ENCODE results near the gene VPS13D. TPM values are rescaled to one million over a fixed set of nuclear protein-coding genes. Genes with fewer than 3 reads are reported as not detected.

The VPS13D gene
- total and polyA plus RNA-seq, 10 donors, result 10.1 to 108 (median 86.3) TPM

DNA sequence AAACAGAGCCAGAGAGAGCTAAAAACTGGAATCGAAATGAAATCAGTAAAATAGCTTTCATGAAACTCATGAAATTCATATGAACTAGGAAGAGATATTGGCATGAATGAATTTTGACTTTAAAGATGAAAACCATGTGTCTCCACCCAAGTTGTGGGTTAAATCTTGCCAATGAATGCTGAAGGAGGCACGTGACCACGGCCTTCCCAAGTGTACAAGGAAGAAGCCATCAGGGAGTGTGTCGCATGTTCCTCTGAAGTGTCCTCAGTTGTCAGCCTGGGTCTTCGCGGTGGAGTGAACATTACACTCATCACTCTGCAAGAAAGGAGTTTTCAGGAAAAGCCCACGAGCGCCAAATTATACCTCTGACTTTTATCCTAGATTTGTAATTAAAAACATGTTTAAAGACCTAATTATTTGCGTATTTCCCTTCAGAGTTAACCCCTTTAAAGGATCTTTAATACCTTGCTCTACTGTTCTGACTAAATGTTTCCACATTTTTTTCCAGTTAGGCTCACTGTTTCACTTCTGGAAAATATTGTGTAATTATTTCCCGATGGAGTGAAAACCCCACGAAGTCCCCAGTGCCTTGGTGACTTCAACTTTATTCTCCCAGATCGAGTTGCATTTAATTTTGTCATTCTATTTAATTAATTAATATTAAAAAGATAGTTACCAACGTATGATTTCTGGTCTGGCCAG lies 269.9 kb downstream of the VPS13D start:
- Histone ChIP-seq H3K27me3 (replicated peaks in 1 of 7) (no peaks in the 10 kb centered on the region), H3K4me3 (no peak overlapping the region), H3K27ac (no peak overlapping the region), H3K9me3 (no peaks in the 10 kb centered on the region), H3K4me1 (peaks cover 0 to 15% (median 7%) of the 10 kb centered on the region in 6 donors), H3K36me3 (peaks cover 0 to 78% (median 10%) of the 10 kb centered on the region in 6 donors)
- no peak for TF ChIP-seq CTCF (IDR thresholded peaks at IDR 0.05 in 8 of 11, conservative IDR thresholded peaks at IDR 0.05 in 3 of 11)
- TF ChIP-seq POLR2A (IDR thresholded peaks at IDR 0.05), result no peak
- TF ChIP-seq POLR2AphosphoS5 (IDR thresholded peaks at IDR 0.05), result no peak
- 83 to 91% (median 87%) methylated on average over 13 of the region's 13 CpGs for WGBS, 5 donors
- intact Hi-C loops (cut with DNase I; ENCODE audit: low total_unique reads), result no loop called here
- DNase-seq, result no peak

GRCh38 chr1:12501661-12502060 lies 271.8 kb downstream of the VPS13D start:
- no peak overlapping the region for H3K4me3 ChIP-seq
- H3K27ac ChIP-seq, result no peak overlapping the region
- no peaks in the 10 kb centered on the region for H3K9me3 ChIP-seq
- no peaks in the 10 kb centered on the region for H3K27me3 ChIP-seq (replicated peaks in 1 of 7)
- intact Hi-C loops (cut with DNase I; ENCODE audit: low total_unique reads), result no loop called here
- H3K4me1 ChIP-seq, result peaks cover 0 to 4% (median under 1%) of the 10 kb centered on the region in 6 donors
- peaks cover 0 to 92% (median 22%) of the 10 kb centered on the region in 6 donors for H3K36me3 ChIP-seq
- 91 to 96% (median 92%) methylated on average over 9 of the region's 9 CpGs for WGBS, 5 donors
- TF ChIP-seq CTCF (IDR thresholded peaks at IDR 0.05 in 8 of 11, conservative IDR thresholded peaks at IDR 0.05 in 3 of 11) (no peak), POLR2A (IDR thresholded peaks at IDR 0.05) (no peak), POLR2AphosphoS5 (IDR thresholded peaks at IDR 0.05) (no peak)
- no peak for DNase-seq

- DNase-seq, result no peak
- no peaks in the 10 kb centered on the region for H3K9me3 ChIP-seq
- TF ChIP-seq CTCF (IDR thresholded peaks at IDR 0.05 in 8 of 11, conservative IDR thresholded peaks at IDR 0.05 in 3 of 11) (no peak), POLR2A (IDR thresholded peaks at IDR 0.05) (no peak), POLR2AphosphoS5 (IDR thresholded peaks at IDR 0.05) (no peak)
- intact Hi-C loops (cut with DNase I; ENCODE audit: low total_unique reads), result no loop called here
- H3K4me1 ChIP-seq, result no peaks in the 10 kb centered on the region
- H3K36me3 ChIP-seq, result peaks cover 0 to 92% (median 27%) of the 10 kb centered on the region in 6 donors
- H3K27ac ChIP-seq, result no peak overlapping the region
- no peaks in the 10 kb centered on the region for H3K27me3 ChIP-seq (replicated peaks in 1 of 7)
- H3K4me3 ChIP-seq, result no peak overlapping the region
- 85 to 94% (median 92%) methylated on average over 11 of the region's 11 CpGs for WGBS, 5 donors
Observed at GRCh38 chr1:12502336-12503109, 272.7 kb downstream of the VPS13D start.

- Histone ChIP-seq H3K36me3 (peaks cover 0 to 92% (median 31%) of the 10 kb centered on the region in 6 donors), H3K4me1 (no peaks in the 10 kb centered on the region), H3K9me3 (no peaks in the 10 kb centered on the region), H3K27ac (no peak overlapping the region), H3K4me3 (no peak overlapping the region), H3K27me3 (replicated peaks in 1 of 7) (no peaks in the 10 kb centered on the region)
- intact Hi-C loops (cut with DNase I; ENCODE audit: low total_unique reads), result no loop called here
- no peak for DNase-seq
- TF ChIP-seq CTCF (IDR thresholded peaks at IDR 0.05 in 8 of 11, conservative IDR thresholded peaks at IDR 0.05 in 3 of 11) (no peak), POLR2A (IDR thresholded peaks at IDR 0.05) (no peak), POLR2AphosphoS5 (IDR thresholded peaks at IDR 0.05) (no peak)
- WGBS, 5 donors, result 89 to 93% (median 91%) methylated on average over 8 of the region's 8 CpGs
Observed at GRCh38 chr1:12503709-12504108, 273.9 kb downstream of the VPS13D start.
